HepG2 (cell line): Measurements from ENCODE around the gene MALRD1. TPM values are rescaled to one million over a fixed set of nuclear protein-coding genes. Genes with fewer than 3 reads are reported as not detected.

ENCODE experiments used
- ATAC-seq: fragments of 200-7000 bp; cut with Tn5 transposase; 3 replicates; pipeline ENCODE4 v1.9.1; 2020; ENCODE audit warnings: mild to moderate bottlenecking, moderate library complexity
- BruUV-seq: library from RNA; stranded (reverse); fragments of 400-500 nt; replicated peaks from 2 replicates; lab custom pipeline; 2021; lab: Mats Ljungman, UMichigan
- CTCF ChIA-PET: fragments of 300-600 bp; formaldehyde crosslinking; extraction: SDS; loops from one replicate; lab custom pipeline; 2021; ENCODE audit warnings: low total read pairs, inconsistent platforms, low intra/inter-chr PET ratio; lab: Yijun Ruan, JAX
- POLR2A ChIA-PET: fragments of 350-600 bp; sonication (Branson Sonifier 250); formaldehyde crosslinking; loops from one replicate; lab custom pipeline; 2020; ENCODE audit warnings: antibody characterized with exemption, inconsistent platforms; lab: Yijun Ruan, JAX
- DNase-seq: peaks from one replicate; pipeline ENCODE4 v3.0.0-alpha.2; 2015; ENCODE audit warnings: low spot score
- FAIRE-seq: peaks from 3 replicates; lab custom pipeline; 2011; peaks lifted over from hg19 to GRCh38; lab: Jason Lieb, UNC
- H2AFZ ChIP-seq: one replicate; pipeline ENCODE4 v1.6.1; 2011; ENCODE audit warnings: low read length, inconsistent platforms
- H3K27ac ChIP-seq: fragments of 300-600 bp; 3 replicates; pipeline ENCODE4 v1.8.0; 2011; ENCODE audit warnings: mixed run types, mild to moderate bottlenecking, mixed read lengths, low read length, inconsistent platforms; ENCODE audit not compliant: insufficient read depth; ENCODE audit errors: extremely low read length
- H3K27me3 ChIP-seq, 2 experiments: fragments of 200-600 bp in 1 of 2; 2 replicates in 1 of 2; 3 replicates in 1 of 2; pipeline versions ENCODE4 v1.6.0 to v1.8.0; 2011; ENCODE audit warnings: low read length in 2 of 2, mild to moderate bottlenecking in 2 of 2, moderate library complexity in 2 of 2, inconsistent platforms in 1 of 2; ENCODE audit not compliant: insufficient read depth in 2 of 2, control insufficient read depth in 1 of 2
- H3K36me3 ChIP-seq, 2 experiments: fragments of 200-600 bp in 1 of 2; replicated peaks in 1 of 2; 2 replicates in 1 of 2; 3 replicates in 1 of 2; pipeline versions ENCODE4 v1.5.1 to v1.8.0; 2011; ENCODE audit warnings: low read length in 2 of 2, inconsistent platforms in 1 of 2; ENCODE audit not compliant: insufficient read depth in 2 of 2, control insufficient read depth in 1 of 2
- H3K4me1 ChIP-seq: 2 replicates; pipeline ENCODE4 v1.5.1; 2012; ENCODE audit warnings: low read length, inconsistent platforms; ENCODE audit not compliant: insufficient read depth
- H3K4me2 ChIP-seq: 2 replicates; pipeline ENCODE4 v1.6.0; 2011; ENCODE audit warnings: low read depth, low read length, inconsistent platforms
- H3K4me3 ChIP-seq, 3 experiments: fragments of 200-600 bp in 1 of 3; sonication (generic), shearing (Covaris generic) in 1 of 3; replicated peaks in 1 of 3; 2 replicates each; pipeline ENCODE4 v1.5.1; 2011 to 2016; ENCODE audit warnings: low read length in 3 of 3, inconsistent platforms in 2 of 3, low read depth in 2 of 3, mild to moderate bottlenecking in 2 of 3, control low read depth in 1 of 3, mixed read lengths in 1 of 3; ENCODE audit not compliant: insufficient read depth in 1 of 3
- H3K79me2 ChIP-seq: one replicate; pipeline ENCODE4 v1.6.1; 2011; ENCODE audit warnings: low read length, inconsistent platforms; ENCODE audit not compliant: insufficient read depth
- H3K9ac ChIP-seq: 2 replicates; pipeline ENCODE4 v1.6.0; 2011; ENCODE audit warnings: mild to moderate bottlenecking, low read depth, low read length, inconsistent platforms; ENCODE audit not compliant: insufficient read depth
- H3K9me3 ChIP-seq: 2 replicates; pipeline ENCODE4 v1.5.1; 2012; ENCODE audit warnings: mild to moderate bottlenecking, low read length
- H4K20me1 ChIP-seq: 2 replicates; pipeline ENCODE4 v1.6.0; 2011; ENCODE audit warnings: inconsistent platforms, mild to moderate bottlenecking, low read length, moderate library complexity; ENCODE audit not compliant: insufficient read depth
- HMGXB4 ChIP-seq, 2 experiments: sonication (generic) in 1 of 2; formaldehyde crosslinking in 1 of 2; IDR thresholded peaks; 2 replicates each; pipeline versions ENCODE4 v1.4.0 to v1.6.1; 2018 to 2020; ENCODE audit warnings: missing genetic modification reagents in 2 of 2, borderline replicate concordance in 1 of 2, low read depth in 1 of 2, mild to moderate bottlenecking in 1 of 2, missing biosample characterization in 1 of 2
- MBD4 ChIP-seq: IDR thresholded peaks from 2 replicates; pipeline ENCODE4 v1.6.1; 2012; ENCODE audit warnings: low read length, inconsistent platforms, borderline replicate concordance
- NR1H2 ChIP-seq: sonication (generic); formaldehyde crosslinking; IDR thresholded peaks from 2 replicates; pipeline ENCODE4 v1.8.1; 2022; ENCODE audit warnings: low read depth, missing genetic modification reagents, borderline replicate concordance
- POLR2AphosphoS2 ChIP-seq: IDR thresholded peaks from 2 replicates; pipeline ENCODE4 v1.6.1; 2011; ENCODE audit warnings: low read depth, low read length, improper control_type of control experiment
- SMARCC2 ChIP-seq: fragments of 450-650 bp; IDR thresholded peaks from 2 replicates; pipeline ENCODE4 v1.6.1; 2017; ENCODE audit warnings: antibody characterized with exemption, mild to moderate bottlenecking
- SP5 ChIP-seq: IDR thresholded peaks from 2 replicates; pipeline ENCODE4 v1.6.1; 2016; ENCODE audit warnings: low read depth, borderline replicate concordance
- SRSF9 ChIP-seq: fragments of 200-400 bp; formaldehyde crosslinking; IDR thresholded peaks from 2 replicates; pipeline ENCODE4 v1.6.1; 2018; ENCODE audit warnings: borderline replicate concordance, mild to moderate bottlenecking, low read depth, low read length; ENCODE audit not compliant: insufficient read depth, poor library complexity, severe bottlenecking
- ZNF614 ChIP-seq: IDR thresholded peaks from 2 replicates; pipeline ENCODE4 v1.6.1; 2018; ENCODE audit warnings: missing biosample characterization, missing genetic modification reagents, inconsistent platforms, borderline replicate concordance
- ZNF737 ChIP-seq: sonication (generic); formaldehyde crosslinking; IDR thresholded peaks from 2 replicates; pipeline ENCODE4 v1.5.0; 2020; ENCODE audit warnings: missing genetic modification reagents, mild to moderate bottlenecking, borderline replicate concordance
- WGBS: methylation state at CpG from one replicate; pipeline ENCODE4 v1.1.6; 2017; ENCODE audit warnings: low lambda C conversion rate; 5-methylcytosine and 5-hydroxymethylcytosine counted together
- in situ Hi-C: cut with HindIII; loops from 2 replicates; pipeline ENCODE4 v1.10.0; 2017; ENCODE audit warnings: low pct_unique_long_range_greater_than_20kb; ENCODE audit not compliant: extremely low pct_ligation_motif_present
- intact Hi-C: fragments of 100-400 bp; cut with micrococcal nuclease; formaldehyde crosslinking; loops from one replicate; pipeline ENCODE4 v1.10.0; 2022; ENCODE audit not compliant: unreplicated experiment
- polyA plus RNA-seq, 8 experiments: library from polyadenylated mRNA; depleted of rRNA in 3 of 8; stranded (reverse) in 7 of 8; unstranded in 1 of 8; fragments of >200 nt; fragmentation: Illumina TruSeq in 4 of 8; extraction: Trizol in 4 of 8; gene quantifications; 2 replicates each; pipeline versions ENCODE4 v1.2.1 to v1.2.3, GENCODE V29; 2011 to 2016; ENCODE audit warnings: low read depth in 4 of 8, missing spikeins in 1 of 8, mixed read lengths in 1 of 8; ENCODE audit not compliant: insufficient read depth in 1 of 8
- total RNA-seq, 5 experiments: library from RNA; depleted of rRNA; stranded (reverse); fragments of >200 nt; fragmentation: Illumina TruSeq; extraction: Trizol; gene quantifications; 2 replicates each; pipeline ENCODE4 v1.2.3, GENCODE V29; 2016; ENCODE audit warnings: low read depth in 1 of 5

MALRD1 gene
- total and polyA plus RNA-seq, 2 of the 13 experiments (the other 11 are each of a cell fraction or from before 2014, with no cell fraction given): 5.7 to 15.4 TPM

DNA sequence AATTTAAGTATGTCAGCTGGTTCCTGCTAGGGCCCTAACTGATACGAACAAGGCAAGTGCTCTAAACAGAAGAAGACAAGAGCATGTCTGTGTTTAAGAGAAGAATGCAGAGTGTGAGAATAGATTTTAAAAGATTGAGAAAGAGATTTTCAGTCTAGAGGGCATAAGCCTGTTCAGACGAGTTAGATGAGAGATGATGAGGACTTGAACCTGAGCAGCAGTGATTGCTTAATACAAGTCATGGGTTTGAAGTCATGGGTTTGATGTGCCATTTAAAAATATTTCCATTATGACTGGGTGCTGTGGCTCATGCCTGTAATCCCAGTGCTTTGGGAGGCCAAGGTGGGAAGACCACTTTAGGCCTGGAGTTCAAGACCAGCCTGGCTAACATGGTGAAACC, 658.8 kb downstream of the MALRD1 start:
- TF ChIP-seq HMGXB4 (CRISPR knock-in tag; IDR thresholded peaks at IDR 0.05; ENCODE audit: borderline replicate concordance in 1 of 2, low read depth in 1 of 2) (no peak), NR1H2 (CRISPR knock-in tag) (no peak), POLR2AphosphoS2 (no peak), SMARCC2 (no peak), SRSF9 (no peak), SP5 (CRISPR knock-in tag) (no peak), ZNF737 (CRISPR knock-in tag) (no peak), MBD4 (no peak), ZNF614 (CRISPR knock-in tag) (no peak)
- Histone ChIP-seq H3K4me2 (no peak overlapping the region), H2AFZ (no peak overlapping the region), H3K4me3 (no peak overlapping the region), H3K27ac (no peak overlapping the region), H4K20me1 (no peaks in the 10 kb centered on the region), H3K4me1 (no peaks in the 10 kb centered on the region), H3K9me3 (peaks cover 28% of the 10 kb centered on the region), H3K36me3 (no peaks in the 10 kb centered on the region), H3K79me2 (no peaks in the 10 kb centered on the region), H3K9ac (no peak overlapping the region), H3K27me3 (no peaks in the 10 kb centered on the region)
- BruUV-seq: no TSS peak
- intact Hi-C loops (no loop called here), in situ Hi-C loops (no loop called here)
- ChIA-PET POLR2A (no interaction called here), CTCF (no interaction called here)
- ATAC-seq (no peak), DNase-seq (no peak), FAIRE-seq (no peak)
- 34% methylated on average over 2 of the region's 2 CpGs for WGBS
